ENCODE results near the gene TINAG. TPM values are rescaled to one million over a fixed set of nuclear protein-coding genes. Genes with fewer than 3 reads are reported as not detected.

The TINAG gene
- not detected for polyA plus RNA-seq (2013, experiment 1 of 2; ENCODE audit: insufficient read length)
- polyA plus RNA-seq (2013, experiment 2 of 2; ENCODE audit: insufficient read length), result 0.17 TPM

GRCh38 chr6:54308289-54308985 lies at the start of gene TINAG:
TINAG (plus strand) TSS chr6:54308441; CDS start chr6:54308551, 110 bp downstream.
- no peak for DNase-seq

- no peak for DNase-seq
These were observed 48.2 kb upstream of the TINAG start for GRCh38 chr6:54260025-54260424.

GRCh38 chr6:54262499-54262898 lies 45.7 kb upstream of the TINAG start:
- DNase-seq, result no peak

GRCh38 chr6:54262971-54263370 lies 45.3 kb upstream of the TINAG start:
- no peak for DNase-seq

GRCh38 chr6:54264581-54265272 lies 43.5 kb upstream of the TINAG start:
- DNase-seq, result no peak

- no peak for DNase-seq
These were observed 41.8 kb upstream of the TINAG start for GRCh38 chr6:54266400-54266923.

GRCh38 chr6:54267798-54268197 lies 40.4 kb upstream of the TINAG start:
- peak; percentile 48 for DNase-seq

- DNase-seq, result no peak
These were observed 34.9 kb upstream of the TINAG start for GRCh38 chr6:54273214-54273820.

GRCh38 chr6:54274383-54274782 lies 33.9 kb upstream of the TINAG start:
- DNase-seq, result no peak

- peak; percentile 88 for DNase-seq
These were observed 26.1 kb upstream of the TINAG start for GRCh38 chr6:54282186-54282585.

GRCh38 chr6:54284161-54284860 lies 23.9 kb upstream of the TINAG start:
- peak; percentile 21 for DNase-seq

- DNase-seq, result peak; percentile 61
These were observed 22.6 kb upstream of the TINAG start for GRCh38 chr6:54285595-54285994.

- DNase-seq, result peak; percentile 54
These were observed 22.1 kb upstream of the TINAG start for GRCh38 chr6:54286141-54286540.

GRCh38 chr6:54288474-54288873 lies 19.8 kb upstream of the TINAG start:
- DNase-seq, result no peak

- no peak for DNase-seq
These were observed 18.8 kb upstream of the TINAG start for GRCh38 chr6:54289426-54289825.

- DNase-seq, result peak; percentile 62
These were observed 17.1 kb upstream of the TINAG start for GRCh38 chr6:54291146-54291545.

GRCh38 chr6:54291738-54292137 lies 16.5 kb upstream of the TINAG start:
- DNase-seq, result no peak

- DNase-seq, result no peak
These were observed 13.2 kb upstream of the TINAG start for GRCh38 chr6:54294965-54295532.

- peak; percentile 81 for DNase-seq
These were observed 8.5 kb upstream of the TINAG start for GRCh38 chr6:54299542-54300269.

GRCh38 chr6:54301770-54302169 lies 6.5 kb upstream of the TINAG start:
- no peak for DNase-seq

- no peak for DNase-seq
These were observed 766 bp upstream of the TINAG start for GRCh38 chr6:54307439-54307910.

- DNase-seq, result no peak
These were observed 710 bp downstream of the TINAG start for GRCh38 chr6:54308986-54309315.

Measured in fibroblast of skin of scalp (primary cell).